HT1080 (cell line): Measurements from ENCODE around the gene SHB. TPM values are rescaled to one million over a fixed set of nuclear protein-coding genes. Genes with fewer than 3 reads are reported as not detected.

ENCODE experiments used
- DNase-seq: peaks from one replicate; pipeline ENCODE4 v3.0.0-alpha.2; 2015; ENCODE audit warnings: low read depth
- total RNA-seq: library from RNA; depleted of rRNA; stranded (reverse); fragments of >200 nt; shearing (Covaris generic); gene quantifications from 2 replicates; pipeline ENCODE4 v1.2.3, GENCODE V29; 2014

SHB gene
- total RNA-seq, 1 experiment from 2014 or later, result 42.8 TPM

- peak; percentile 94 for DNase-seq
Measured at GRCh38 chr9:37938121-37938891, 130.7 kb downstream of the SHB start.

GRCh38 chr9:37937366-37937765 lies 131.7 kb downstream of the SHB start:
- DNase-seq, result no peak

- DNase-seq, result no peak
Measured at GRCh38 chr9:37936965-37937364, 132.1 kb downstream of the SHB start.

- no peak for DNase-seq
Measured at GRCh38 chr9:37936376-37936775, 132.7 kb downstream of the SHB start.

GRCh38 chr9:37935096-37935495 lies 133.9 kb downstream of the SHB start:
- no peak for DNase-seq

- no peak for DNase-seq
Measured at GRCh38 chr9:37931592-37931991, 137.4 kb downstream of the SHB start.

- peak; percentile 93 for DNase-seq
Measured at GRCh38 chr9:37929441-37929895, 139.6 kb downstream of the SHB start.

- no peak for DNase-seq
Measured at GRCh38 chr9:37928552-37929430, 140.2 kb downstream of the SHB start.

GRCh38 chr9:37927601-37928551 lies 141.2 kb downstream of the SHB start:
- DNase-seq, result no peak

GRCh38 chr9:37927132-37927531 lies 141.9 kb downstream of the SHB start:
- DNase-seq, result no peak

GRCh38 chr9:37926737-37927118 lies 142.3 kb downstream of the SHB start:
- DNase-seq, result no peak

GRCh38 chr9:37925786-37926736 lies 143.0 kb downstream of the SHB start:
- DNase-seq, result peak; percentile 64

- no peak for DNase-seq
Measured at GRCh38 chr9:37925006-37925405, 144.0 kb downstream of the SHB start.

GRCh38 chr9:37924538-37924937 lies 144.5 kb downstream of the SHB start:
- DNase-seq, result no peak

GRCh38 chr9:37923796-37924427 lies 145.1 kb downstream of the SHB start:
- DNase-seq, result no peak

- DNase-seq, result no peak
Measured at GRCh38 chr9:37923118-37923795, 145.8 kb downstream of the SHB start.

- DNase-seq, result no peak
Measured at GRCh38 chr9:37922363-37923117, 146.5 kb downstream of the SHB start.
